ENCODE results near the gene TRIM9. TPM values are rescaled to one million over a fixed set of nuclear protein-coding genes. Genes with fewer than 3 reads are reported as not detected.
"Not testable (repeated sequence)": the region's sequence is repeated elsewhere in the genome, so short reads cannot be mapped to it uniquely, and the experiment has no call there.

TRIM9 gene
- total RNA-seq, 4 donors from 2014 or later: 0.56 to 2.6 (median 1.8) TPM

- Histone ChIP-seq H3K27me3 (no peaks in the 10 kb centered on the region), H3K36me3 (no peaks in the 10 kb centered on the region), H3K4me1 (no peaks in the 10 kb centered on the region), H3K9me3 (no peaks in the 10 kb centered on the region), H3K4me3 (replicated peaks in 1 of 3) (no peak overlapping the region), H3K27ac (no peak overlapping the region)
- intact Hi-C loops (cut with DNase I): no loop called here
- TF ChIP-seq POLR2A (IDR thresholded peaks at IDR 0.05): no peak
- TF ChIP-seq, protein P1, sequence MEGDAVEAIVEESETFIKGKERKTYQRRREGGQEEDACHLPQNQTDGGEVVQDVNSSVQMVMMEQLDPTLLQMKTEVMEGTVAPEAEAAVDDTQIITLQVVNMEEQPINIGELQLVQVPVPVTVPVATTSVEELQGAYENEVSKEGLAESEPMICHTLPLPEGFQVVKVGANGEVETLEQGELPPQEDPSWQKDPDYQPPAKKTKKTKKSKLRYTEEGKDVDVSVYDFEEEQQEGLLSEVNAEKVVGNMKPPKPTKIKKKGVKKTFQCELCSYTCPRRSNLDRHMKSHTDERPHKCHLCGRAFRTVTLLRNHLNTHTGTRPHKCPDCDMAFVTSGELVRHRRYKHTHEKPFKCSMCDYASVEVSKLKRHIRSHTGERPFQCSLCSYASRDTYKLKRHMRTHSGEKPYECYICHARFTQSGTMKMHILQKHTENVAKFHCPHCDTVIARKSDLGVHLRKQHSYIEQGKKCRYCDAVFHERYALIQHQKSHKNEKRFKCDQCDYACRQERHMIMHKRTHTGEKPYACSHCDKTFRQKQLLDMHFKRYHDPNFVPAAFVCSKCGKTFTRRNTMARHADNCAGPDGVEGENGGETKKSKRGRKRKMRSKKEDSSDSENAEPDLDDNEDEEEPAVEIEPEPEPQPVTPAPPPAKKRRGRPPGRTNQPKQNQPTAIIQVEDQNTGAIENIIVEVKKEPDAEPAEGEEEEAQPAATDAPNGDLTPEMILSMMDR (IDR thresholded peaks at IDR 0.05): no peak
- WGBS, 2 donors: 62 to 66% methylated on average over 4 of the region's 4 CpGs
- no peak for DNase-seq
Observed at GRCh38 chr14:50947446-50947845, 147.5 kb downstream of the TRIM9 start.

DNA sequence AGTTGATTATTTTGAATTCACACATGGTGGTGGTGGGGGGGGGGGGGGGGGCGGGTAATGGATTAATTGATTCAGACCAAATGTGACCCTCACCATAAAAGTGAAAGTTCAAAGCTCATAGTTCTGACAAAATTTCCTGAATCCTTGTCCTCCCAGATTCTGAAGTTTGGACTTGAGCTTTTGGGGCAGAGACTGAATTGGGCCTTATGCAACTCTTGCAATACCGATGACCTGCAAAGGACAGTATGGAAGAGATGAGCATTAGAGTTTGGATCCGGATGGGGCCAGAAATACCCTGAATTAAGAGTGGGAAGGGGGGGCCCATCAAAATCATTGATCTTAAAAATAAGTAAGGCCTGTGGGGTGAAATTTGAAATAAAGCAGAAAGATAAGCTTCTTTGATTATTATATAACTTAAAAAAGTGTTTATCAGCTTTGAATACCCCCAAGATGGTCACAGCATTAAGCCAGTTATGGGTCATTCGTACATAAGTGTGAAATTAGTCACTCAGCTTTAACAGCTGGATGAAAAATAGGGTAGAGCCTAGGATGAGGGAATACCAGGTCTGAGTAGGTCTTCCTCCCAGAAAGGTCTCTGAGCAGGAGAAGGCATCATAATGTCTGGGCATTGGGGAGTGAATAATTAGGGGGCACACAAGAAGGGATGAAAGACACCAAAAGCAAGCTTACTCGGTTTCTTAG, 148.5 kb downstream of the TRIM9 start:
- H3K36me3 ChIP-seq: no peaks in the 10 kb centered on the region
- no peaks in the 10 kb centered on the region for H3K4me1 ChIP-seq
- 93 to 97% methylated on average over 5 of the region's 5 CpGs for WGBS, 2 donors
- TF ChIP-seq POLR2A (IDR thresholded peaks at IDR 0.05): no peak
- TF ChIP-seq, protein P1 (IDR thresholded peaks at IDR 0.05): no peak
- no peaks in the 10 kb centered on the region for H3K9me3 ChIP-seq
- H3K27me3 ChIP-seq: no peaks in the 10 kb centered on the region
- H3K4me3 ChIP-seq (replicated peaks in 1 of 3): no peak overlapping the region
- no peak overlapping the region for H3K27ac ChIP-seq
- DNase-seq: no peak
- intact Hi-C loops (cut with DNase I): no loop called here

- intact Hi-C loops (cut with DNase I): no loop called here
- no peak for TF ChIP-seq POLR2A (IDR thresholded peaks at IDR 0.05)
- H3K27ac ChIP-seq: peak overlapping the region in 2 of 3 donors; percentile 72 to 74
- H3K9me3 ChIP-seq: no peaks in the 10 kb centered on the region
- WGBS, 2 donors: 9 to 11% methylated on average over 21 to 24 of the region's 29 CpGs
- no peaks in the 10 kb centered on the region for H3K36me3 ChIP-seq
- H3K27me3 ChIP-seq: no peaks in the 10 kb centered on the region
- DNase-seq: peak; percentile 55 to 57
- H3K4me3 ChIP-seq (replicated peaks in 1 of 3): peak overlapping the region; percentile 64 to 88 (median 71)
- H3K4me1 ChIP-seq: no peaks in the 10 kb centered on the region
Observed at GRCh38 chr14:50944647-50945413, 150.1 kb downstream of the TRIM9 start.

DNA sequence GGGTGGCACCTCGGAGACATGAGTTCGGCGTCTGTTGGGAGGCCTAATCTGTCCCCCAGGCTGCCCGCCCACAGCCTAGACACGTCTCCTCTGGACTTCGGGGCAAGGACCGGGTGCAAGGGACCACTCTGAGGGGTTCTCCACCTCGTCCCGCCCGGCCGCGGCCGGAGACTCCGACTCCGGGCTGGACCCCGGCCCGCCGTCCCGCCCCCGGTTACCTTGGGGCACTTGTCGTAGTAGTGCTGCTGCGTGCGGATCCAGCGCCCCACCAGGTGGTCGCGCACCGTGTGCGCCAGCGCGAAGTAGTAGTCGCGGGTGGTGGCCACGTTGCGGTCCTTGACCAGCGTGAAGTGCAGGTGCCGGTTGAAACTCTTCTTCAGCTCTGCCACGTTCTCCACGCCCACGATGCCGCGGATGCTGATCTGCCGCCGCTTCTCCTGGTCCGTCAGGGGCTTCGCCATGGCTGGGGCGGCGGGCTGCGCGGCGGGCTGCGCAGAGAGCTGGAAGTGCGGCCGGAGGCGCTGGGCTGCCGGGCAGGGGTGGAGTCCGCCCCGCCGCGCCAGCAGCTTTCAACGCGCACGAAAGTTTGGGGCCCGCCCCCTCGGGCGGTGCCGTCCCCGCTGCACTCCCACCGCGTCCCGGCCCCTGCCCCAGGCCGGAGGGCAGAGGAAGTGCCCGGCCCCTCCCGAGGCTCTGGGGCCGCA, 150.8 kb downstream of the TRIM9 start, which contains the start of gene PYGL:
PYGL (minus strand) TSS at position 541 of the 704 bp plus-strand sequence; CDS start at position 461, 80 bp downstream.
- no peaks in the 10 kb centered on the region for H3K9me3 ChIP-seq
- intact Hi-C loops (cut with DNase I): no loop called here
- peak within 1 kb of the TSS; percentile 64 to 88 (median 71) for H3K4me3 ChIP-seq (replicated peaks in 1 of 3)
- H3K36me3 ChIP-seq: no peaks in the 10 kb centered on the region
- H3K4me1 ChIP-seq: no peaks in the 10 kb centered on the region
- H3K27ac ChIP-seq: peak within 1 kb of the TSS in 2 of 3 donors; percentile 72 to 74
- peak in 1 of 2 donors; percentile 84 for TF ChIP-seq POLR2A (IDR thresholded peaks at IDR 0.05)
- TF ChIP-seq, protein P1 (IDR thresholded peaks at IDR 0.05): no peak
- 0 to 3% methylated on average over 4 to 15 of the region's 74 CpGs for WGBS, 2 donors
- H3K27me3 ChIP-seq: no peaks in the 10 kb centered on the region
- peak; percentile 70 to 73 for DNase-seq

GRCh38 chr14:50943261-50943942, 151.5 kb downstream of the TRIM9 start:
- intact Hi-C loops (cut with DNase I): no loop called here
- 12% methylated on average over 21 of the region's 26 CpGs for WGBS, 2 donors
- H3K36me3 ChIP-seq: no peaks in the 10 kb centered on the region

GRCh38 chr14:50941638-50942037, 153.3 kb downstream of the TRIM9 start:
- H3K27ac ChIP-seq; H3K4me1 ChIP-seq; DNase-seq; H3K9me3 ChIP-seq; H3K36me3 ChIP-seq; H3K27me3 ChIP-seq; intact Hi-C loops (cut with DNase I); H3K4me3 ChIP-seq (replicated peaks in 1 of 3): not testable (repeated sequence)
- 95 to 97% methylated on average over 8 of the region's 8 CpGs for WGBS, 2 donors

More at GRCh38 chr14:50943261-50943942, 151.5 kb downstream of the TRIM9 start:
- Histone ChIP-seq H3K4me3 (replicated peaks in 1 of 3) (peak overlapping the region; percentile 64 to 88 (median 71)), H3K27ac (peak overlapping the region in 2 of 3 donors; percentile 72 to 74), H3K27me3 (no peaks in the 10 kb centered on the region), H3K9me3 (no peaks in the 10 kb centered on the region), H3K4me1 (no peaks in the 10 kb centered on the region)
- peak; percentile 62 to 72 for DNase-seq
- no peak for TF ChIP-seq POLR2A (IDR thresholded peaks at IDR 0.05)
- TF ChIP-seq, protein P1 (IDR thresholded peaks at IDR 0.05): no peak

Data from thyroid gland (tissue), 4 donors.